CD4-positive, CD25-positive, alpha-beta regulatory T cell (primary cell): ENCODE results near the gene KCNMA1. TPM values are rescaled to one million over a fixed set of nuclear protein-coding genes. Genes with fewer than 3 reads are reported as not detected.
A peak's percentile ranks its signal among the peaks of the same experiment; 100 is the strongest.

Source experiments
- ATAC-seq, 2 donors: fragments of 150-1000 bp; cut with Tn5 transposase; one replicate each; pipeline ENCODE4 v1.10.0; 2021; ENCODE audit warnings: low read depth in 2 of 2, moderate number of reproducible peaks in 2 of 2, moderate library complexity in 1 of 2
- DNase-seq, 3 donors: peaks; one replicate each; pipeline versions ENCODE4 v3.0.0 to v3.0.0-alpha.2; 2012 to 2022; ENCODE audit warnings: mixed read lengths in 1 of 3
- H3K27ac ChIP-seq: one replicate; pipeline ENCODE4 v1.7.0; 2013; ENCODE audit warnings: mild to moderate bottlenecking, low read length; ENCODE audit not compliant: insufficient read depth, poor library complexity, severe bottlenecking
- H3K27me3 ChIP-seq: one replicate; pipeline ENCODE4 v1.7.0; 2013; ENCODE audit warnings: low read length; ENCODE audit not compliant: control insufficient read depth, insufficient read depth
- H3K36me3 ChIP-seq: one replicate; pipeline ENCODE4 v1.7.0; 2013; ENCODE audit warnings: mild to moderate bottlenecking, low read length, moderate library complexity; ENCODE audit not compliant: control insufficient read depth, insufficient read depth
- H3K4me1 ChIP-seq: 2 replicates; pipeline ENCODE4 v1.7.0; 2013; ENCODE audit warnings: mild to moderate bottlenecking, low read length; ENCODE audit not compliant: insufficient read depth, control insufficient read depth, poor library complexity, severe bottlenecking
- H3K4me3 ChIP-seq: one replicate; pipeline ENCODE4 v1.7.0; 2013; ENCODE audit warnings: low read depth, mild to moderate bottlenecking, low read length, moderate library complexity
- H3K9me3 ChIP-seq, 2 experiments: 1 replicate in 1 of 2; 2 replicates in 1 of 2; pipeline ENCODE4 v1.7.0; 2013; ENCODE audit warnings: low read length in 2 of 2, mild to moderate bottlenecking in 1 of 2, moderate library complexity in 1 of 2; ENCODE audit not compliant: control insufficient read depth in 2 of 2
- H3K27ac Mint-ChIP-seq, 3 donors: one replicate each; pipeline ENCODE4 v1.8.0; 2020 to 2022; ENCODE audit warnings: mild to moderate bottlenecking in 3 of 3, mixed read lengths in 3 of 3, moderate library complexity in 2 of 3
- H3K27me3 Mint-ChIP-seq: one replicate; pipeline ENCODE4 v1.8.0; 2022; ENCODE audit warnings: mild to moderate bottlenecking, mixed read lengths
- H3K36me3 Mint-ChIP-seq: one replicate; pipeline ENCODE4 v1.8.0; 2020; ENCODE audit warnings: mixed read lengths
- H3K4me1 Mint-ChIP-seq, 4 donors: one replicate each; pipeline ENCODE4 v1.8.0; 2020 to 2022; ENCODE audit warnings: mixed read lengths in 4 of 4, mild to moderate bottlenecking in 1 of 4
- H3K4me3 Mint-ChIP-seq, 4 donors: one replicate each; pipeline ENCODE4 v1.8.0; 2020 to 2022; ENCODE audit warnings: mild to moderate bottlenecking in 4 of 4, mixed read lengths in 4 of 4, moderate library complexity in 3 of 4
- H3K9me3 Mint-ChIP-seq, 7 donors: one replicate each; pipeline ENCODE4 v1.8.0; 2020 to 2022; ENCODE audit warnings: mixed read lengths in 7 of 7, mild to moderate bottlenecking in 3 of 7, moderate library complexity in 2 of 7
- polyA plus RNA-seq, 4 donors: library from polyadenylated mRNA; unstranded; fragments of 300-500 nt; fragmentation: Illumina TruSeq; gene quantifications; one replicate each; pipeline ENCODE4 v1.2.3, GENCODE V29; 2021
- total RNA-seq: library from RNA; stranded (reverse); gene quantifications from one replicate; pipeline ENCODE4 v1.2.3, GENCODE V29; 2022

KCNMA1 gene
- total and polyA plus RNA-seq, 5 donors from 2014 or later = not detected

GRCh38 chr10:77643795-77644468 is 6.3 kb upstream of the KCNMA1 start:
- Histone ChIP-seq H3K27me3 (peaks cover 4% of the 10 kb centered on the region), H3K9me3 (no peaks in the 10 kb centered on the region), H3K4me1 (peaks cover 3% of the 10 kb centered on the region), H3K27ac (no peak overlapping the region), H3K36me3 (no peaks in the 10 kb centered on the region), H3K4me3 (no peak overlapping the region)
- DNase-seq (peak in 1 of 3 donors; percentile 37), ATAC-seq (no peak)
- Mint-ChIP-seq H3K27ac (no peak overlapping the region), H3K4me1 (peaks cover 0 to 8% (median 3%) of the 10 kb centered on the region in 4 donors), H3K4me3 (no peak overlapping the region), H3K27me3 (peaks cover 39% of the 10 kb centered on the region), H3K36me3 (no peaks in the 10 kb centered on the region), H3K9me3 (peaks cover 0 to 7% (median 0%) of the 10 kb centered on the region in 7 donors)

GRCh38 chr10:77641788-77642397 is 4.3 kb upstream of the KCNMA1 start:
- Mint-ChIP-seq H3K4me1 (peaks cover 0 to 11% (median 3%) of the 10 kb centered on the region in 4 donors), H3K9me3 (peaks cover 0 to 7% (median 0%) of the 10 kb centered on the region in 7 donors), H3K27ac (no peak overlapping the region), H3K27me3 (peaks cover 42% of the 10 kb centered on the region), H3K36me3 (no peaks in the 10 kb centered on the region), H3K4me3 (no peak overlapping the region)
- no peak overlapping the region for H3K4me3 ChIP-seq
- H3K36me3 ChIP-seq = no peaks in the 10 kb centered on the region
- ATAC-seq (no peak), DNase-seq (peak; percentile 5 to 56 (median 19))
- no peak overlapping the region for H3K27ac ChIP-seq
- no peaks in the 10 kb centered on the region for H3K9me3 ChIP-seq
- H3K27me3 ChIP-seq = peaks cover 6% of the 10 kb centered on the region
- peaks cover 3% of the 10 kb centered on the region for H3K4me1 ChIP-seq

GRCh38 chr10:77641344-77641743 is 3.7 kb upstream of the KCNMA1 start:
- Histone ChIP-seq H3K27ac (no peak overlapping the region), H3K9me3 (no peaks in the 10 kb centered on the region), H3K36me3 (no peaks in the 10 kb centered on the region), H3K27me3 (peaks cover 6% of the 10 kb centered on the region), H3K4me3 (no peak overlapping the region), H3K4me1 (peaks cover 3% of the 10 kb centered on the region)
- peaks cover 0 to 7% (median 0%) of the 10 kb centered on the region in 7 donors for H3K9me3 Mint-ChIP-seq
- DNase-seq (no peak), ATAC-seq (no peak)
- H3K4me3 Mint-ChIP-seq = no peak overlapping the region
- H3K36me3 Mint-ChIP-seq = no peaks in the 10 kb centered on the region
- peaks cover 0 to 13% (median 3%) of the 10 kb centered on the region in 4 donors for H3K4me1 Mint-ChIP-seq
- no peak overlapping the region for H3K27ac Mint-ChIP-seq
- H3K27me3 Mint-ChIP-seq = peaks cover 47% of the 10 kb centered on the region

GRCh38 chr10:77640167-77640566 is 2.6 kb upstream of the KCNMA1 start:
- Histone ChIP-seq H3K4me1 (peaks cover 3% of the 10 kb centered on the region), H3K27me3 (peaks cover 9% of the 10 kb centered on the region), H3K9me3 (no peaks in the 10 kb centered on the region), H3K27ac (no peak overlapping the region), H3K36me3 (no peaks in the 10 kb centered on the region), H3K4me3 (no peak overlapping the region)
- H3K4me1 Mint-ChIP-seq = peaks cover 0 to 13% (median 3%) of the 10 kb centered on the region in 4 donors
- peaks cover 59% of the 10 kb centered on the region for H3K27me3 Mint-ChIP-seq
- no peak overlapping the region for H3K4me3 Mint-ChIP-seq
- ATAC-seq = no peak
- peaks cover 0 to 9% (median 0%) of the 10 kb centered on the region in 7 donors for H3K9me3 Mint-ChIP-seq
- no peak overlapping the region for H3K27ac Mint-ChIP-seq
- no peaks in the 10 kb centered on the region for H3K36me3 Mint-ChIP-seq
- DNase-seq = no peak

GRCh38 chr10:77639756-77640155 is 2.1 kb upstream of the KCNMA1 start:
- peaks cover 61% of the 10 kb centered on the region for H3K27me3 Mint-ChIP-seq
- Histone ChIP-seq H3K27me3 (peaks cover 9% of the 10 kb centered on the region), H3K4me3 (no peak overlapping the region), H3K27ac (no peak overlapping the region), H3K9me3 (no peaks in the 10 kb centered on the region), H3K4me1 (peaks cover 3% of the 10 kb centered on the region), H3K36me3 (no peaks in the 10 kb centered on the region)
- H3K27ac Mint-ChIP-seq = no peak overlapping the region
- DNase-seq (no peak), ATAC-seq (no peak)
- H3K9me3 Mint-ChIP-seq = peaks cover 0 to 9% (median 0%) of the 10 kb centered on the region in 7 donors
- H3K36me3 Mint-ChIP-seq = no peaks in the 10 kb centered on the region
- peaks cover 0 to 13% (median 3%) of the 10 kb centered on the region in 4 donors for H3K4me1 Mint-ChIP-seq
- no peak overlapping the region for H3K4me3 Mint-ChIP-seq

- Histone ChIP-seq H3K4me3 (no peak overlapping the region), H3K27ac (no peak overlapping the region), H3K9me3 (no peaks in the 10 kb centered on the region), H3K27me3 (peaks cover 9% of the 10 kb centered on the region), H3K4me1 (peaks cover 3% of the 10 kb centered on the region), H3K36me3 (no peaks in the 10 kb centered on the region)
- Mint-ChIP-seq H3K4me1 (peaks cover 0 to 13% (median 3%) of the 10 kb centered on the region in 4 donors), H3K27me3 (peaks cover 61% of the 10 kb centered on the region), H3K36me3 (no peaks in the 10 kb centered on the region), H3K4me3 (no peak overlapping the region), H3K27ac (no peak overlapping the region), H3K9me3 (peaks cover 0 to 6% (median 0%) of the 10 kb centered on the region in 7 donors)
- ATAC-seq (no peak), DNase-seq (no peak)
These were observed 903 bp upstream of the KCNMA1 start for GRCh38 chr10:77638321-77639101.

GRCh38 chr10:77636967-77637531 is 559 bp downstream of the KCNMA1 start:
- no peak overlapping the region for H3K4me3 Mint-ChIP-seq
- DNase-seq (no peak), ATAC-seq (no peak)
- no peak overlapping the region for H3K4me3 ChIP-seq
- no peaks in the 10 kb centered on the region for H3K36me3 ChIP-seq
- no peak overlapping the region for H3K27ac Mint-ChIP-seq
- peaks cover 3% of the 10 kb centered on the region for H3K4me1 ChIP-seq
- H3K9me3 ChIP-seq = no peaks in the 10 kb centered on the region
- H3K27ac ChIP-seq = no peak overlapping the region
- peaks cover 64% of the 10 kb centered on the region for H3K27me3 Mint-ChIP-seq
- H3K27me3 ChIP-seq = peaks cover 9% of the 10 kb centered on the region
- peaks cover 0 to 13% (median 3%) of the 10 kb centered on the region in 4 donors for H3K4me1 Mint-ChIP-seq
- no peaks in the 10 kb centered on the region for H3K36me3 Mint-ChIP-seq
- peaks cover 0 to 6% (median 0%) of the 10 kb centered on the region in 7 donors for H3K9me3 Mint-ChIP-seq
